ENCODE data around the gene SLC2A4RG. TPM values are rescaled to one million over a fixed set of nuclear protein-coding genes. Genes with fewer than 3 reads are reported as not detected.

The SLC2A4RG gene
- total RNA-seq, 1 donor from 2014 or later, result 65.6 TPM

DNA sequence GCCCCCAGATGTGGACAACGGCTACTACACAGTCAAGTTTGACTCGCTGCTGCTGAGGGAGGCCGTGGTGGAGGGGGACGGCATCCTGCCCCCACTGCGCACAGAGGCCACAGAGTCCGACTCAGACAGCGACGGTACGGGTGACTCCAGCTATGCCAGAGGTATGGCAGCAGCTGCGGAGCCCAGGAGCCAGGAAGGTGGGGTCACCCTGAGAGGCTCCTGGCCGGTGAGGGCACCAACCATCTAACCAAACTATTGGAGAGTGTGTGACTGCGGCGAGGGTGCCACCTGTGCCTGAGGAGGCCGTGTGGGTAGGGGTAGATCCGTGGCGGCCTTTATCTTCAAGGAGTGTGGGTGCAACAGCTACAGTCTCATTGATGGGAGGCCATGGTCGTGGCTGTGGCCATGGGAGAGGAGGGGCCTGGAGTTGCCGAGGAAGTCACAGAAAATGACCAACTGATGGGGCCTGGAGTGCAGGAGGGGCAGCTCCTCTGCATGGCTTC is 5.9 kb upstream of the SLC2A4RG start:
- no peak overlapping the region for H2AFZ ChIP-seq (ENCODE audit: low read depth, low read length)
- peaks cover 3% of the 10 kb centered on the region for H3K36me3 ChIP-seq (ENCODE audit: insufficient read depth, low read length)
- H3K36me3 Mint-ChIP-seq (ENCODE audit: low read depth, unreplicated experiment), result peaks cover 12% of the 10 kb centered on the region
- no peaks in the 10 kb centered on the region for H3K27me3 ChIP-seq (ENCODE audit: insufficient read depth, low read length)
- no peak overlapping the region for H3K9ac ChIP-seq (ENCODE audit: low read length)
- H3K9me3 Mint-ChIP-seq (ENCODE audit: unreplicated experiment), result no peaks in the 10 kb centered on the region
- H3K4me1 Mint-ChIP-seq (ENCODE audit: low read depth, unreplicated experiment), result peaks cover 2% of the 10 kb centered on the region
- no peaks in the 10 kb centered on the region for H3K27me3 Mint-ChIP-seq (ENCODE audit: low read depth, unreplicated experiment)
- H3K4me2 ChIP-seq (ENCODE audit: low read length), result no peak overlapping the region
- H3K27ac Mint-ChIP-seq (ENCODE audit: unreplicated experiment), result no peak overlapping the region
- TF ChIP-seq, protein P1, sequence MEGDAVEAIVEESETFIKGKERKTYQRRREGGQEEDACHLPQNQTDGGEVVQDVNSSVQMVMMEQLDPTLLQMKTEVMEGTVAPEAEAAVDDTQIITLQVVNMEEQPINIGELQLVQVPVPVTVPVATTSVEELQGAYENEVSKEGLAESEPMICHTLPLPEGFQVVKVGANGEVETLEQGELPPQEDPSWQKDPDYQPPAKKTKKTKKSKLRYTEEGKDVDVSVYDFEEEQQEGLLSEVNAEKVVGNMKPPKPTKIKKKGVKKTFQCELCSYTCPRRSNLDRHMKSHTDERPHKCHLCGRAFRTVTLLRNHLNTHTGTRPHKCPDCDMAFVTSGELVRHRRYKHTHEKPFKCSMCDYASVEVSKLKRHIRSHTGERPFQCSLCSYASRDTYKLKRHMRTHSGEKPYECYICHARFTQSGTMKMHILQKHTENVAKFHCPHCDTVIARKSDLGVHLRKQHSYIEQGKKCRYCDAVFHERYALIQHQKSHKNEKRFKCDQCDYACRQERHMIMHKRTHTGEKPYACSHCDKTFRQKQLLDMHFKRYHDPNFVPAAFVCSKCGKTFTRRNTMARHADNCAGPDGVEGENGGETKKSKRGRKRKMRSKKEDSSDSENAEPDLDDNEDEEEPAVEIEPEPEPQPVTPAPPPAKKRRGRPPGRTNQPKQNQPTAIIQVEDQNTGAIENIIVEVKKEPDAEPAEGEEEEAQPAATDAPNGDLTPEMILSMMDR (IDR thresholded peaks at IDR 0.05; ENCODE audit: insufficient read depth, low read depth, low read length), result no peak
- no peak for TF ChIP-seq EZH2 (IDR thresholded peaks at IDR 0.05; ENCODE audit: insufficient read depth, low read length)
- FAIRE-seq, result no peak
- no peak overlapping the region for H3K4me3 ChIP-seq (ENCODE audit: insufficient read depth, low read depth, low read length)
- no peak for DNase-seq (ENCODE audit: low read depth)
- H3K79me2 ChIP-seq (ENCODE audit: insufficient read depth, low read length), result peaks cover 42% of the 10 kb centered on the region
- no peak overlapping the region for H3K27ac ChIP-seq (ENCODE audit: low read depth, low read length)
- H4K20me1 ChIP-seq (ENCODE audit: insufficient read depth, low read length), result peaks cover 63% of the 10 kb centered on the region
- H3K9me3 ChIP-seq (ENCODE audit: insufficient read depth, low read depth, low read length), result no peaks in the 10 kb centered on the region
- H3K4me1 ChIP-seq (ENCODE audit: insufficient read depth, low read length), result no peaks in the 10 kb centered on the region
- H3K4me3 Mint-ChIP-seq (ENCODE audit: unreplicated experiment), result no peak overlapping the region

DNA sequence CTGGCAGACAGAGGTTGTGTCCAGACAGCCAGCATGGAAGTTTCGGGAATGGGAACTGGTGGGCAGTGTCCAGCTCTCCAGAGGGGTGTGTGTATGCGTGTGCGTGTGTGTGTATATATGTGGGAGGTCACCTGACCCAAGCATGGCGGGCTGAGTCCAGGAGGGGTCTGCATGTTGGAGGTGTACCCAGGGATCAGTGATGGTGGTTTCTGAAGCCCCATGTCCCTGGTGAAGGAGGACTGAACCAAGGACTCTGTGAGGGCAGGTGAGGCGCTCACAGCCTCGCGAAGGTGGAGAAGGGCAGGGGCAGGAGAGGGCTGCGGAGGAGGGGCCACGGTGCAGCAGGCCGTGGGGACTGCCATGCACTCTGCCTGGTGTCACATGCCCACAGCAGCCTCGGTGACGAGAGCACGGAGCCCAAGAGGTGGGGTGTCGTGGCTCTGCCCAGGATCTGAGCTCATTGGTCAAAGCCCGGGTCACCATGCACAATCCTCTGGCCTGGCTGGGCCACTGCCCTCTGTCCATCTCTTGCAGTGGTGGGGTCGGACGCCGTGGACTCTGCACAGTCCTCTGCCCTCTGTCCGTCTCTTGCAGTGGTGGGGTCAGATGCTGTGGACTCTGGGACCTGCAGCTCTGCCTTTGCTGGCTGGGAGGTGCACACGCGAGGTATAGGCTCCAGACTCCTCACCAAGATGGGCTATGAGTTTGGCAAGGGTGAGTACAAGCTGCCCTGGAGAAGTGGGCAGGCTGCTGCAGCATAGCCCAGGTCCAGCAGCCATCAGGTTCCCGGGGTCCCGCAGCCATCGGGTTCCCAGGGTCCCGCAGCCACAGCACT is 5.2 kb upstream of the SLC2A4RG start:
- H3K36me3 Mint-ChIP-seq (ENCODE audit: low read depth, unreplicated experiment), result peaks cover 12% of the 10 kb centered on the region
- peaks cover 35% of the 10 kb centered on the region for H3K79me2 ChIP-seq (ENCODE audit: insufficient read depth, low read length)
- peaks cover 60% of the 10 kb centered on the region for H4K20me1 ChIP-seq (ENCODE audit: insufficient read depth, low read length)
- H3K4me3 Mint-ChIP-seq (ENCODE audit: unreplicated experiment), result no peak overlapping the region
- H3K27ac ChIP-seq (ENCODE audit: low read depth, low read length), result no peak overlapping the region
- H3K27me3 ChIP-seq (ENCODE audit: insufficient read depth, low read length), result no peaks in the 10 kb centered on the region
- TF ChIP-seq, protein P1 (IDR thresholded peaks at IDR 0.05; ENCODE audit: insufficient read depth, low read depth, low read length), result no peak
- TF ChIP-seq EZH2 (IDR thresholded peaks at IDR 0.05; ENCODE audit: insufficient read depth, low read length), result no peak
- H3K9me3 Mint-ChIP-seq (ENCODE audit: unreplicated experiment), result no peaks in the 10 kb centered on the region
- no peak overlapping the region for H3K27ac Mint-ChIP-seq (ENCODE audit: unreplicated experiment)
- no peaks in the 10 kb centered on the region for H3K27me3 Mint-ChIP-seq (ENCODE audit: low read depth, unreplicated experiment)
- H3K9ac ChIP-seq (ENCODE audit: low read length), result no peak overlapping the region
- DNase-seq (ENCODE audit: low read depth) (no peak), FAIRE-seq (no peak)
- no peak overlapping the region for H2AFZ ChIP-seq (ENCODE audit: low read depth, low read length)
- peaks cover 3% of the 10 kb centered on the region for H3K36me3 ChIP-seq (ENCODE audit: insufficient read depth, low read length)
- H3K4me3 ChIP-seq (ENCODE audit: insufficient read depth, low read depth, low read length), result no peak overlapping the region
- H3K4me1 ChIP-seq (ENCODE audit: insufficient read depth, low read length), result no peaks in the 10 kb centered on the region
- no peaks in the 10 kb centered on the region for H3K4me1 Mint-ChIP-seq (ENCODE audit: low read depth, unreplicated experiment)
- no peaks in the 10 kb centered on the region for H3K9me3 ChIP-seq (ENCODE audit: insufficient read depth, low read depth, low read length)
- H3K4me2 ChIP-seq (ENCODE audit: low read length), result no peak overlapping the region
